ENCODE data around the gene CD300LB.

- TF ChIP-seq CTCF (conservative IDR thresholded peaks at IDR 0.05) (no peak), ZFX (IDR thresholded peaks at IDR 0.05) (no peak)
Observed at GRCh38 chr17:74536890-74537289, 5.6 kb upstream of the CD300LB start.
